Measurements from ENCODE around the gene PADI3. TPM values are rescaled to one million over a fixed set of nuclear protein-coding genes. Genes with fewer than 3 reads are reported as not detected.
A peak's percentile ranks its signal among the peaks of the same experiment; 100 is the strongest.

The PADI3 gene
- total RNA-seq, 4 donors from 2014 or later, result not detected

DNA sequence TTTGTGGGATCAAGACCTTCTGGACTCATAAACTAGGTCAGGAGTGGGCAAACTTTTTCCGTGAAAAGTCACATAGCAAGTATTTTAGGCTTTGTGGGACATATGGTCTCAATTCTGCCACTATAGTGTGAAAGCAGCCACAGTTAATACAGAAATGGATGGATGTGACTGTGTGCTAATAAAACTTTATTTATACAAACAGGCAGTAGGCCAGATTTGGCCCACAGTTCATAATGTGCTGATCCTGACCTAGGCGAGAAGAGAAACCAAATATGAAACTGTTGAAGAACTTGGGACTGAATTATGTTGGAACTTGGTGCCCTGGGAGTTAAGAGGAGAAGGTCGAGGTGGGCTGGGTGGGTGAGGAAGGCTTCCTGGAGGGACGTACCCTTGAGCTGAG lies 17.1 kb downstream of the PADI3 start:
- H3K36me3 ChIP-seq, result no peaks in the 10 kb centered on the region
- no peak overlapping the region for H3K27ac ChIP-seq
- intact Hi-C loops (cut with DNase I; ENCODE audit: low total_unique reads) (no loop called here), in situ Hi-C loops (cut with MboI; ENCODE audit: low pct_ligation_motif_present in 1 of 4, low pct_unique_long_range_greater_than_20kb in 1 of 4, low sequenced_read_pairs in 3 of 4) (no loop called here)
- H3K27me3 ChIP-seq, result no peaks in the 10 kb centered on the region
- H3K4me1 ChIP-seq, result no peaks in the 10 kb centered on the region
- no peak overlapping the region for H3K4me3 ChIP-seq
- no peak for DNase-seq
- no peaks in the 10 kb centered on the region for H3K9me3 ChIP-seq
- TF ChIP-seq, protein P1, sequence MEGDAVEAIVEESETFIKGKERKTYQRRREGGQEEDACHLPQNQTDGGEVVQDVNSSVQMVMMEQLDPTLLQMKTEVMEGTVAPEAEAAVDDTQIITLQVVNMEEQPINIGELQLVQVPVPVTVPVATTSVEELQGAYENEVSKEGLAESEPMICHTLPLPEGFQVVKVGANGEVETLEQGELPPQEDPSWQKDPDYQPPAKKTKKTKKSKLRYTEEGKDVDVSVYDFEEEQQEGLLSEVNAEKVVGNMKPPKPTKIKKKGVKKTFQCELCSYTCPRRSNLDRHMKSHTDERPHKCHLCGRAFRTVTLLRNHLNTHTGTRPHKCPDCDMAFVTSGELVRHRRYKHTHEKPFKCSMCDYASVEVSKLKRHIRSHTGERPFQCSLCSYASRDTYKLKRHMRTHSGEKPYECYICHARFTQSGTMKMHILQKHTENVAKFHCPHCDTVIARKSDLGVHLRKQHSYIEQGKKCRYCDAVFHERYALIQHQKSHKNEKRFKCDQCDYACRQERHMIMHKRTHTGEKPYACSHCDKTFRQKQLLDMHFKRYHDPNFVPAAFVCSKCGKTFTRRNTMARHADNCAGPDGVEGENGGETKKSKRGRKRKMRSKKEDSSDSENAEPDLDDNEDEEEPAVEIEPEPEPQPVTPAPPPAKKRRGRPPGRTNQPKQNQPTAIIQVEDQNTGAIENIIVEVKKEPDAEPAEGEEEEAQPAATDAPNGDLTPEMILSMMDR (IDR thresholded peaks at IDR 0.05), result no peak
- TF ChIP-seq EP300 (IDR thresholded peaks at IDR 0.05; ENCODE audit: low read depth) (no peak), POLR2AphosphoS5 (IDR thresholded peaks at IDR 0.05) (no peak), POLR2A (IDR thresholded peaks at IDR 0.05) (no peak)
- WGBS, 2 donors (ENCODE audit: low coverage in 1 of 2), result 86 to 91% methylated on average over 3 to 4 of the region's 4 CpGs

- 91% methylated on average over 23 of the region's 23 CpGs; no CpG with 5 or more reads in 1 of the 2 donors for WGBS, 2 donors (ENCODE audit: low coverage in 1 of 2)
- TF ChIP-seq, protein P1 (IDR thresholded peaks at IDR 0.05), result no peak
- TF ChIP-seq POLR2AphosphoS5 (IDR thresholded peaks at IDR 0.05), result no peak
- no peak for TF ChIP-seq POLR2A (IDR thresholded peaks at IDR 0.05)
- TF ChIP-seq EP300 (IDR thresholded peaks at IDR 0.05; ENCODE audit: low read depth), result no peak
- Histone ChIP-seq H3K9me3 (no peaks in the 10 kb centered on the region), H3K4me1 (peaks cover 0 to 9% (median 0%) of the 10 kb centered on the region in 4 donors), H3K27ac (no peak overlapping the region), H3K4me3 (no peak overlapping the region), H3K27me3 (peaks cover 8% of the 10 kb centered on the region), H3K36me3 (no peaks in the 10 kb centered on the region)
- no peak for DNase-seq
- in situ Hi-C loops (cut with MboI; ENCODE audit: low pct_ligation_motif_present in 1 of 4, low pct_unique_long_range_greater_than_20kb in 1 of 4, low sequenced_read_pairs in 3 of 4), result no loop called here
- intact Hi-C loops (cut with DNase I; ENCODE audit: low total_unique reads), result no loop called here
These were observed 22.2 kb downstream of the PADI3 start for GRCh38 chr1:17270891-17271765.

DNA sequence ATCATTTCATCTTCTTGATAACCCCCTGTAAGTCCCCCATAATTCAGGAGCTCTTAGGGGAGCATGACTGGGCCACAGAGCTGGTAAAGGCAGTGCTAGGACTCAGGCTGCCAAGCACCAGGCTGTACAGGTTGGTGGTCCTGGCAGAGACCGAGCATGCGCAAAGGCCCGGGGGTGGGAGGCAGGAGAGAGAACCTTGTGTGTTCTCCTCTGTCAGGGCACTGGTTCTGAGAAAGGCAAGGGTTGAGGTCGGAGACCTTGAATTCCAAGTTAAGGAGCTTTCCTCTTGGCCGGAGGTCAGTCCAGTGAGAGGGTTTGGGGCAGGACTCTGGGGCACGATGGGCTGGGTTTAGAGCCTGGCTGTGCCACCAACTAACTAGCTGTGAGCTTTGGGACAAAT lies 23.2 kb downstream of the PADI3 start:
- WGBS, 2 donors (ENCODE audit: low coverage in 1 of 2), result 88% methylated on average over 6 of the region's 6 CpGs; no CpG with 5 or more reads in 1 of the 2 donors
- DNase-seq, result no peak
- H3K36me3 ChIP-seq, result no peaks in the 10 kb centered on the region
- no peaks in the 10 kb centered on the region for H3K9me3 ChIP-seq
- intact Hi-C loops (cut with DNase I; ENCODE audit: low total_unique reads), result no loop called here
- in situ Hi-C loops (cut with MboI; ENCODE audit: low pct_ligation_motif_present in 1 of 4, low pct_unique_long_range_greater_than_20kb in 1 of 4, low sequenced_read_pairs in 3 of 4), result no loop called here
- H3K27me3 ChIP-seq, result peaks cover 8% of the 10 kb centered on the region
- H3K4me1 ChIP-seq, result peaks cover 0 to 9% (median 0%) of the 10 kb centered on the region in 4 donors
- TF ChIP-seq EP300 (IDR thresholded peaks at IDR 0.05; ENCODE audit: low read depth) (no peak), POLR2A (IDR thresholded peaks at IDR 0.05) (no peak), POLR2AphosphoS5 (IDR thresholded peaks at IDR 0.05) (no peak)
- TF ChIP-seq, protein P1 (IDR thresholded peaks at IDR 0.05), result no peak
- no peak overlapping the region for H3K4me3 ChIP-seq
- no peak overlapping the region for H3K27ac ChIP-seq

- Histone ChIP-seq H3K4me1 (peaks cover 0 to 9% (median 0%) of the 10 kb centered on the region in 4 donors), H3K4me3 (no peak overlapping the region), H3K9me3 (no peaks in the 10 kb centered on the region), H3K27ac (peak overlapping the region in 1 of 4 donors; percentile 14), H3K36me3 (no peaks in the 10 kb centered on the region), H3K27me3 (peaks cover 12% of the 10 kb centered on the region)
- intact Hi-C loops (cut with DNase I; ENCODE audit: low total_unique reads), result no loop called here
- in situ Hi-C loops (cut with MboI; ENCODE audit: low pct_ligation_motif_present in 1 of 4, low pct_unique_long_range_greater_than_20kb in 1 of 4, low sequenced_read_pairs in 3 of 4), result no loop called here
- no peak for TF ChIP-seq POLR2AphosphoS5 (IDR thresholded peaks at IDR 0.05)
- no peak for TF ChIP-seq POLR2A (IDR thresholded peaks at IDR 0.05)
- no peak for TF ChIP-seq EP300 (IDR thresholded peaks at IDR 0.05; ENCODE audit: low read depth)
- TF ChIP-seq, protein P1 (IDR thresholded peaks at IDR 0.05), result no peak
- WGBS, 2 donors (ENCODE audit: low coverage in 1 of 2), result 33 to 35% methylated on average over 1 to 4 of the region's 4 CpGs
- DNase-seq, result peak; percentile 76
These were observed 23.7 kb downstream of the PADI3 start for GRCh38 chr1:17272646-17273045.
